Measurements from ENCODE around the gene ANKLE1.

Gene ANKLE1

GRCh38 chr19:17334414-17335409 is 53.0 kb downstream of the ANKLE1 start, which contains the start of gene ANO8:
Gene ANO8 (minus strand): TSS chr19:17334855. CDS start chr19:17334670, 185 bp downstream.
- 0 out of 2 replicates have a peak, but pooled peaks have one; percentile 34 for TF ChIP-seq ZFP3 (CRISPR knock-in tag; IDR thresholded peaks at IDR 0.05)
- TF ChIP-seq SNAI2 (CRISPR knock-in tag; IDR thresholded peaks at IDR 0.05) = no peak
- ATAC-seq = peak; percentile 71

GRCh38 chr19:17335575-17335974 is 53.9 kb downstream of the ANKLE1 start:
- ATAC-seq = no peak

More at GRCh38 chr19:17335575-17335974, 53.9 kb downstream of the ANKLE1 start:
- TF ChIP-seq ZFP30 (CRISPR knock-in tag; IDR thresholded peaks at IDR 0.05) (no peak), ISL1 (CRISPR knock-in tag; IDR thresholded peaks at IDR 0.05) (no peak)
